Measurements from ENCODE around the gene ADAMTSL3.

DNA sequence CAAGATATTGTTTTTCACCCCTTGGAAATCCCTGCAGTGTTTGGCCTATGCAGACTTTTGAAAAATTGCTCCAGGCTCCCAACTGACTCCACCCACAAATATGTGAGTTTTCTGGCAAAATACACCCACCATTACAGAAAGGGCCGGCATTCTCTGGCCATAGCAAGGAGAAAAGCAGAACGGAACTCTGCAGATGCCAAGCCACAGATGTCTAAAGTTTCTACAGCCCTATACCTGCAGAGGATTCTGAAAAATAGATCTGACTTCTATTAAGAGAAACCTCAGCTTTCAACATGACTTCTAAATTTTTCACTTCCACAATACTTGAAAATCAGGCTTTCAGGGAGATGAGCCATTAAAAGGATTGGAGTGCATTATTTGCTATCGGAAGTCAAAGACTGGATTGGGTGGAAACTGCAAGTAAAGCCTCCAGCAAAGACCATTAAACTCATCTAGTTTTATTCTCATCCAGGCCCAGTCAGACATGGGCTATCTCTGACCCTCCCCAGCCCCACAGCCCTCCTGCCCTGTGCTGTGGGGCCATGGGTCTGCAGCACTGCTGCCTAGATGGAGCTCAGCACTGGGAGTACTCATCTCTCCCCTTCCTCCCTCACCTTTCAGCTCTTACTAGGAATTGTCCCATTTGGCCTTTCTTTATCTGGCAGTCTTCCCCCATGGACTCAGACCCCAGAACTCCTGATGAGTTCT, 338.6 kb downstream of the ADAMTSL3 start:
- TF ChIP-seq, protein P1, sequence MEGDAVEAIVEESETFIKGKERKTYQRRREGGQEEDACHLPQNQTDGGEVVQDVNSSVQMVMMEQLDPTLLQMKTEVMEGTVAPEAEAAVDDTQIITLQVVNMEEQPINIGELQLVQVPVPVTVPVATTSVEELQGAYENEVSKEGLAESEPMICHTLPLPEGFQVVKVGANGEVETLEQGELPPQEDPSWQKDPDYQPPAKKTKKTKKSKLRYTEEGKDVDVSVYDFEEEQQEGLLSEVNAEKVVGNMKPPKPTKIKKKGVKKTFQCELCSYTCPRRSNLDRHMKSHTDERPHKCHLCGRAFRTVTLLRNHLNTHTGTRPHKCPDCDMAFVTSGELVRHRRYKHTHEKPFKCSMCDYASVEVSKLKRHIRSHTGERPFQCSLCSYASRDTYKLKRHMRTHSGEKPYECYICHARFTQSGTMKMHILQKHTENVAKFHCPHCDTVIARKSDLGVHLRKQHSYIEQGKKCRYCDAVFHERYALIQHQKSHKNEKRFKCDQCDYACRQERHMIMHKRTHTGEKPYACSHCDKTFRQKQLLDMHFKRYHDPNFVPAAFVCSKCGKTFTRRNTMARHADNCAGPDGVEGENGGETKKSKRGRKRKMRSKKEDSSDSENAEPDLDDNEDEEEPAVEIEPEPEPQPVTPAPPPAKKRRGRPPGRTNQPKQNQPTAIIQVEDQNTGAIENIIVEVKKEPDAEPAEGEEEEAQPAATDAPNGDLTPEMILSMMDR (IDR thresholded peaks at IDR 0.05; ENCODE audit: low read depth, low read length, poor library complexity, severe bottlenecking): no peak
- no peak for TF ChIP-seq EZH2phosphoT487 (IDR thresholded peaks at IDR 0.05; ENCODE audit: borderline replicate concordance, low read length)
